ENCODE results near the gene FBXL17. TPM values are rescaled to one million over a fixed set of nuclear protein-coding genes. Genes with fewer than 3 reads are reported as not detected.

FBXL17 gene
- polyA plus RNA-seq, 2 of the 4 experiments (the other 2 are of a cell fraction): 8.7 to 9.1 TPM

DNA sequence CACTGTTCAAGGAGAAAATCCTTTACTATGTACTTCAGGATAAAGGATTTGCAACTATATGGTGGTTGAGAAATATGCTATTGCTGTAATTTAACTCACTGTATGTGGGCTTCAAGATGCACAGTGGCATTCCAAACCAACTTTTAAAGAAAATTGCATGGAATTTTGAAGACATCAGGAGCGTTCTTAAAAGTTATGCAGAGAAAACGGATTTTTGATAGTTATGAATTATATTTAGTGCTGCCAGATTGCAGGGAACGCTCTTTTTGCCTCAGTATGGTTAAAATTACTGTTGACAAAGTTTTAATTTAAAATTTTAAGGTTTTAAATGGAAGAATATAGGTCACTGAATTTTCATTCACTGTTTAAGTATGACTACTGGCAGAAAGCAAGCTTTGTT is 375.1 kb downstream of the FBXL17 start:
- no peak for FAIRE-seq
- Histone ChIP-seq H3K4me3 (no peak overlapping the region), H3K9me3 (no peaks in the 10 kb centered on the region), H3K4me1 (no peaks in the 10 kb centered on the region), H3K4me2 (no peak overlapping the region), H3K27ac (no peak overlapping the region)
- no peak for DNase-seq (ENCODE audit: low read depth in 1 of 2, low spot score in 1 of 2)
- no peak for ATAC-seq
- POLR2A ChIA-PET: no interaction called here
- 68% methylated on average over 3 of the region's 3 CpGs for WGBS (ENCODE audit: missing lambda C conversion rate)
- TF ChIP-seq NFE2L2 (conservative IDR thresholded peaks at IDR 0.05; ENCODE audit: low read length) (no peak), FOSL2 (IDR thresholded peaks at IDR 0.05) (no peak), FOSL2 (CRISPR knock-in tag; IDR thresholded peaks at IDR 0.05) (no peak)
- CTCF ChIA-PET: no interaction called here

DNA sequence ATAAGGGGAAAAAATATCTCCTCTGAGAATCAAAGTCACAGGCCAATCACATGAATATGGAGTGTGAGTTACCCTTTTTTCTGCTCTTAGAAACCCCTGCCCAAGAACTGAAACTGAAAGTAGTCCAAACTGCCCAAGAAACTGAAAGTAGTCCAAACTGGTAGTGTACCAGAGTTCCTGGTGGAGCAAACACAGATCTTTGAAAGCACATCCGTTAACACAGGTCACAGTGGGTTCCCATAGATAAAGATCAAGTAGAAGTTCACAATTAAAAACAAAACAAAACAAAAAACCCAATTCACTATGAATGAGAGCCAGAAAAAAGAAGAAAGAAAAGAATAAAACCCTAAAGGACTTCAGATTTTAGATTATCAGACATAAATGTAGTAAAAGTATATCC is 378.7 kb downstream of the FBXL17 start:
- FAIRE-seq (no peak), ATAC-seq (no peak), DNase-seq (ENCODE audit: low read depth in 1 of 2, low spot score in 1 of 2) (no peak)
- H3K27ac ChIP-seq: no peak overlapping the region
- H3K4me1 ChIP-seq: no peaks in the 10 kb centered on the region
- ChIA-PET CTCF (no interaction called here), POLR2A (no interaction called here)
- H3K4me3 ChIP-seq: no peak overlapping the region
- 81% methylated on average over 1 of the region's 1 CpG for WGBS (ENCODE audit: missing lambda C conversion rate)
- H3K9me3 ChIP-seq: no peaks in the 10 kb centered on the region
- TF ChIP-seq RARB (CRISPR knock-in tag; IDR thresholded peaks at IDR 0.05): no peak
- TF ChIP-seq CHD4 (IDR thresholded peaks at IDR 0.05; ENCODE audit: borderline replicate concordance): no peak
- no peak for TF ChIP-seq POLR2AphosphoS2 (conservative IDR thresholded peaks at IDR 0.05; ENCODE audit: low read length)
- no peak for TF ChIP-seq KDM1A (IDR thresholded peaks at IDR 0.05; ENCODE audit: low read depth)
- TF ChIP-seq, protein P1, sequence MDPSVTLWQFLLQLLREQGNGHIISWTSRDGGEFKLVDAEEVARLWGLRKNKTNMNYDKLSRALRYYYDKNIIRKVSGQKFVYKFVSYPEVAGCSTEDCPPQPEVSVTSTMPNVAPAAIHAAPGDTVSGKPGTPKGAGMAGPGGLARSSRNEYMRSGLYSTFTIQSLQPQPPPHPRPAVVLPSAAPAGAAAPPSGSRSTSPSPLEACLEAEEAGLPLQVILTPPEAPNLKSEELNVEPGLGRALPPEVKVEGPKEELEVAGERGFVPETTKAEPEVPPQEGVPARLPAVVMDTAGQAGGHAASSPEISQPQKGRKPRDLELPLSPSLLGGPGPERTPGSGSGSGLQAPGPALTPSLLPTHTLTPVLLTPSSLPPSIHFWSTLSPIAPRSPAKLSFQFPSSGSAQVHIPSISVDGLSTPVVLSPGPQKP (IDR thresholded peaks at IDR 0.05; ENCODE audit: low read depth, low read length): no peak
- no peak for TF ChIP-seq FOSB (CRISPR knock-in tag; IDR thresholded peaks at IDR 0.05)
- TF ChIP-seq RFX5 (IDR thresholded peaks at IDR 0.05): no peak
- no peak for TF ChIP-seq ESRRA (IDR thresholded peaks at IDR 0.05; ENCODE audit: borderline replicate concordance, low read length)
- no peak for TF ChIP-seq KDM5A (IDR thresholded peaks at IDR 0.05)
- TF ChIP-seq NR3C1 (IDR thresholded peaks at IDR 0.05): no peak
- TF ChIP-seq CBX2 (IDR thresholded peaks at IDR 0.05; ENCODE audit: borderline replicate concordance, low read depth): no peak
- no peak for TF ChIP-seq FOXS1 (CRISPR knock-in tag; IDR thresholded peaks at IDR 0.05)
- TF ChIP-seq RCOR1 (IDR thresholded peaks at IDR 0.05; ENCODE audit: low read depth, low read length): no peak
- TF ChIP-seq, protein P2, sequence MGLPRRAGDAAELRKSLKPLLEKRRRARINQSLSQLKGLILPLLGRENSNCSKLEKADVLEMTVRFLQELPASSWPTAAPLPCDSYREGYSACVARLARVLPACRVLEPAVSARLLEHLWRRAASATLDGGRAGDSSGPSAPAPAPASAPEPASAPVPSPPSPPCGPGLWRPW (IDR thresholded peaks at IDR 0.05): no peak
- no peak for TF ChIP-seq NPAS2 (CRISPR knock-in tag; IDR thresholded peaks at IDR 0.05; ENCODE audit: borderline replicate concordance)
- TF ChIP-seq, protein P3, sequence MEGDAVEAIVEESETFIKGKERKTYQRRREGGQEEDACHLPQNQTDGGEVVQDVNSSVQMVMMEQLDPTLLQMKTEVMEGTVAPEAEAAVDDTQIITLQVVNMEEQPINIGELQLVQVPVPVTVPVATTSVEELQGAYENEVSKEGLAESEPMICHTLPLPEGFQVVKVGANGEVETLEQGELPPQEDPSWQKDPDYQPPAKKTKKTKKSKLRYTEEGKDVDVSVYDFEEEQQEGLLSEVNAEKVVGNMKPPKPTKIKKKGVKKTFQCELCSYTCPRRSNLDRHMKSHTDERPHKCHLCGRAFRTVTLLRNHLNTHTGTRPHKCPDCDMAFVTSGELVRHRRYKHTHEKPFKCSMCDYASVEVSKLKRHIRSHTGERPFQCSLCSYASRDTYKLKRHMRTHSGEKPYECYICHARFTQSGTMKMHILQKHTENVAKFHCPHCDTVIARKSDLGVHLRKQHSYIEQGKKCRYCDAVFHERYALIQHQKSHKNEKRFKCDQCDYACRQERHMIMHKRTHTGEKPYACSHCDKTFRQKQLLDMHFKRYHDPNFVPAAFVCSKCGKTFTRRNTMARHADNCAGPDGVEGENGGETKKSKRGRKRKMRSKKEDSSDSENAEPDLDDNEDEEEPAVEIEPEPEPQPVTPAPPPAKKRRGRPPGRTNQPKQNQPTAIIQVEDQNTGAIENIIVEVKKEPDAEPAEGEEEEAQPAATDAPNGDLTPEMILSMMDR (IDR thresholded peaks at IDR 0.05): no peak
- no peak for TF ChIP-seq JUNB (IDR thresholded peaks at IDR 0.05)
- TF ChIP-seq FOSL2 (IDR thresholded peaks at IDR 0.05): no peak
- no peak for TF ChIP-seq FOSL2 (CRISPR knock-in tag; IDR thresholded peaks at IDR 0.05)
- H3K4me2 ChIP-seq: peak overlapping the region; percentile 20; the same call in 1 of the 3 replicates

DNA sequence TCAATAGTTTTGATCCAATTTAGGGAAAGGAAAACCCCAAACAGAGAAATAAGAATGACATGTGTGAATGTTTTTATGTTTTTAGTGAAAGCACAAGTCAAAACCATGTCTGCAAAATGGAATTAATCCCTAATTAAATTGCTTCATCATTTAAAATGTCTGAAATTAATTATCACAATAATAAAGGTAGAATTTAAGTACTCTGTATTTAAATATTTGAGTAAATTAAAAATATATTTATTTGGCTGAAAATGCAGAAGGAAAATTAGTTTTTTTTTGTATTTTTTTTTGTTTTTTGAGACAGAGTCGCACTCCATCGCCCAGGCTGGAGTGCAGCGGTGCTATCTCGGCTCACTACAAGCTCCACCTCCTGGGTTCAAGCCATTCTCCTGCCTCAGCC is 380.7 kb downstream of the FBXL17 start:
- H3K9me3 ChIP-seq: no peaks in the 10 kb centered on the region
- H3K4me1 ChIP-seq: 0 out of 3 replicates have a peak, but pooled peaks cover 6% of the 10 kb centered on the region
- H3K4me2 ChIP-seq: no peak overlapping the region
- ChIA-PET POLR2A (no interaction called here), CTCF (no interaction called here)
- no peak overlapping the region for H3K27ac ChIP-seq
- no peak overlapping the region for H3K4me3 ChIP-seq
- FAIRE-seq (no peak), ATAC-seq (no peak), DNase-seq (ENCODE audit: low read depth in 1 of 2, low spot score in 1 of 2) (no peak)
- TF ChIP-seq POLR2AphosphoS2 (conservative IDR thresholded peaks at IDR 0.05; ENCODE audit: low read length): no peak
- TF ChIP-seq TFCP2L1 (CRISPR knock-in tag; IDR thresholded peaks at IDR 0.05): no peak
- TF ChIP-seq, protein P4, sequence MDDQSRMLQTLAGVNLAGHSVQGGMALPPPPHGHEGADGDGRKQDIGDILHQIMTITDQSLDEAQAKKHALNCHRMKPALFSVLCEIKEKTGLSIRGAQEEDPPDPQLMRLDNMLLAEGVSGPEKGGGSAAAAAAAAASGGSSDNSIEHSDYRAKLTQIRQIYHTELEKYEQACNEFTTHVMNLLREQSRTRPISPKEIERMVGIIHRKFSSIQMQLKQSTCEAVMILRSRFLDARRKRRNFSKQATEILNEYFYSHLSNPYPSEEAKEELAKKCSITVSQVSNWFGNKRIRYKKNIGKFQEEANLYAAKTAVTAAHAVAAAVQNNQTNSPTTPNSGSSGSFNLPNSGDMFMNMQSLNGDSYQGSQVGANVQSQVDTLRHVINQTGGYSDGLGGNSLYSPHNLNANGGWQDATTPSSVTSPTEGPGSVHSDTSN (IDR thresholded peaks at IDR 0.05): no peak
- TF ChIP-seq NFE2L2 (conservative IDR thresholded peaks at IDR 0.05; ENCODE audit: low read length): no peak
- no peak for TF ChIP-seq SREBF2 (IDR thresholded peaks at IDR 0.05)
- TF ChIP-seq EHF (CRISPR knock-in tag; IDR thresholded peaks at IDR 0.05): no peak
- TF ChIP-seq, protein P3 (IDR thresholded peaks at IDR 0.05): no peak
- TF ChIP-seq CEBPB (IDR thresholded peaks at IDR 0.05): no peak
- no peak for TF ChIP-seq HOXB13 (CRISPR knock-in tag; IDR thresholded peaks at IDR 0.05; ENCODE audit: low read depth)
- 90% methylated on average over 4 of the region's 4 CpGs for whole genome bisulfite sequencing (ENCODE audit: missing lambda C conversion rate)

Data from A549 (cell line).